GM06990 (cell line): Measurements from ENCODE around the gene CNTNAP2.

ENCODE experiments used
- DNase-seq: peaks from one replicate; pipeline ENCODE4 v3.0.0-alpha.2; 2011; ENCODE audit not compliant: insufficient read length; ENCODE audit errors: extremely low read depth
- H3K27me3 ChIP-seq: replicated peaks from 2 replicates; pipeline ENCODE4 v1.6.0; 2011; ENCODE audit warnings: low read length; ENCODE audit not compliant: control insufficient read depth, insufficient read depth
- H3K36me3 ChIP-seq: 2 replicates; pipeline ENCODE4 v1.5.1; 2011; ENCODE audit warnings: low read length; ENCODE audit not compliant: control insufficient read depth, insufficient read depth
- H3K4me3 ChIP-seq: replicated peaks from 2 replicates; pipeline ENCODE4 v1.5.1; 2011; ENCODE audit warnings: low read depth, mild to moderate bottlenecking, control low read depth, low read length
- TF ChIP-seq, protein P1 (sequence below): IDR thresholded peaks from 2 replicates; pipeline ENCODE4 v1.5.1; 2011; ENCODE audit warnings: low read length, control low read depth, mild to moderate bottlenecking, inconsistent platforms; ENCODE audit not compliant: insufficient read depth, poor library complexity, severe bottlenecking

The CNTNAP2 gene

GRCh38 chr7:146948703-146949102 is 832.1 kb downstream of the CNTNAP2 start:
- TF ChIP-seq, protein P1, sequence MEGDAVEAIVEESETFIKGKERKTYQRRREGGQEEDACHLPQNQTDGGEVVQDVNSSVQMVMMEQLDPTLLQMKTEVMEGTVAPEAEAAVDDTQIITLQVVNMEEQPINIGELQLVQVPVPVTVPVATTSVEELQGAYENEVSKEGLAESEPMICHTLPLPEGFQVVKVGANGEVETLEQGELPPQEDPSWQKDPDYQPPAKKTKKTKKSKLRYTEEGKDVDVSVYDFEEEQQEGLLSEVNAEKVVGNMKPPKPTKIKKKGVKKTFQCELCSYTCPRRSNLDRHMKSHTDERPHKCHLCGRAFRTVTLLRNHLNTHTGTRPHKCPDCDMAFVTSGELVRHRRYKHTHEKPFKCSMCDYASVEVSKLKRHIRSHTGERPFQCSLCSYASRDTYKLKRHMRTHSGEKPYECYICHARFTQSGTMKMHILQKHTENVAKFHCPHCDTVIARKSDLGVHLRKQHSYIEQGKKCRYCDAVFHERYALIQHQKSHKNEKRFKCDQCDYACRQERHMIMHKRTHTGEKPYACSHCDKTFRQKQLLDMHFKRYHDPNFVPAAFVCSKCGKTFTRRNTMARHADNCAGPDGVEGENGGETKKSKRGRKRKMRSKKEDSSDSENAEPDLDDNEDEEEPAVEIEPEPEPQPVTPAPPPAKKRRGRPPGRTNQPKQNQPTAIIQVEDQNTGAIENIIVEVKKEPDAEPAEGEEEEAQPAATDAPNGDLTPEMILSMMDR: no peak
- no peak for DNase-seq
- H3K4me3 ChIP-seq: no peak overlapping the region
- H3K36me3 ChIP-seq: no peaks in the 10 kb centered on the region
- no peaks in the 10 kb centered on the region for H3K27me3 ChIP-seq

DNA sequence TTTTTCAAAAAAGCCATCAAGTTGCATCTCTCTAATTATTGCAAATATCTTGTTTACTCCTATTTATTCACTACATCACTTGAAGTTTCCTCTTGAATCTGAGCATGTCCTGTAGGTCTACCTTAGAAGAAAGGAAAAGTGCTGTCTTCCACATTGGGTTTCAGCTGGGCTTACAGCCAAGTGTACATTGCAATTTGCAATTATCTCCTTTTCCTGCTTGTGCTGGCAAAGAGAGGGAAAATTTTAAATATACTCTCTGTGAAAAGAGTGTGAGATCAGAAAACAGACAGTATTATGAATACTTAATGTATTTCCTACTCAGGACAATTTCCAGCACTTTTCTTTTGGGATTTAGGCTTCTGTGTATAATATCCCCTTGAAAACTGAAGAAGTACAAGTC is 839.7 kb downstream of the CNTNAP2 start:
- H3K27me3 ChIP-seq: no peaks in the 10 kb centered on the region
- no peaks in the 10 kb centered on the region for H3K36me3 ChIP-seq
- no peak overlapping the region for H3K4me3 ChIP-seq
- DNase-seq: no peak
- TF ChIP-seq, protein P1: no peak

DNA sequence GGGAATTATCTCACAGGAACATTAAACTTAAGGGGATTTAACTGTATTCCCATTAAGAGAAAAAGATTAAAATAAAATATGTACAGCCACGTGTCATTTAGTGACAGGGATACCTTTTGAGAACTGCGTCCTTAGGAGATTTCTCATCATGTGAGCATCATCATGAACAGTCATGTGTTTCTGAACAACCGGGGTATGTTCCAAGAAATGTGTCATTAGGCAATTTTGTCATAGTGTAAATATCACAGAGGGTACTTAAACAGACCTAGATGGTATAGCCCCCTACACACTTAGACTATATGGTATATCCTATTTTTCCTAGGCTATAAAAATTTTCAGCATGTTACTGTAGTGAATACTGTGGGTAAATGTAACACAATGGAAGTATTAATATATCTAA is 840.3 kb downstream of the CNTNAP2 start:
- Histone ChIP-seq H3K27me3 (no peaks in the 10 kb centered on the region), H3K4me3 (no peak overlapping the region), H3K36me3 (no peaks in the 10 kb centered on the region)
- DNase-seq: no peak
- TF ChIP-seq, protein P1: no peak

- Histone ChIP-seq H3K27me3 (no peaks in the 10 kb centered on the region), H3K4me3 (no peak overlapping the region), H3K36me3 (no peaks in the 10 kb centered on the region)
- TF ChIP-seq, protein P1: no peak
- no peak for DNase-seq
Observed at GRCh38 chr7:146960773-146961391, 844.3 kb downstream of the CNTNAP2 start.

DNA sequence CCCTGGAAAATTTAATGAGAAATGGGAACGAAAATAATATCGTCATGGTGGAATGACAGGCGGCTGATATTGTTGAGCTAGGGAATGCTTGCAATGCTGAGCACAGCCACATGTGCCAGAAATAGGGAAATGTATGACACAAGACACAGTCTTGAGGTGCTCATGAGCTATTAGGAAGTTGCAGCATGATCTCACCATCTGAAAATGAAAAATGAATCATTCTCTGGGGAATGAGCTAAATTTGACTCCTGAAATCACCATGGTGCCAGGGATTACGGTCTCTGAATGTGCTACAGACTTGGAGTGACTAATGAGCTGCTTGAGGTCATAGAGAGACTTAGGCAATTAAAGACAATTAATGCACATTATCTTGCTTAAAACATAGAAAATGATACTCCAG is 845.0 kb downstream of the CNTNAP2 start:
- TF ChIP-seq, protein P1: no peak
- H3K27me3 ChIP-seq: no peaks in the 10 kb centered on the region
- DNase-seq: no peak
- H3K4me3 ChIP-seq: no peak overlapping the region
- no peaks in the 10 kb centered on the region for H3K36me3 ChIP-seq

DNA sequence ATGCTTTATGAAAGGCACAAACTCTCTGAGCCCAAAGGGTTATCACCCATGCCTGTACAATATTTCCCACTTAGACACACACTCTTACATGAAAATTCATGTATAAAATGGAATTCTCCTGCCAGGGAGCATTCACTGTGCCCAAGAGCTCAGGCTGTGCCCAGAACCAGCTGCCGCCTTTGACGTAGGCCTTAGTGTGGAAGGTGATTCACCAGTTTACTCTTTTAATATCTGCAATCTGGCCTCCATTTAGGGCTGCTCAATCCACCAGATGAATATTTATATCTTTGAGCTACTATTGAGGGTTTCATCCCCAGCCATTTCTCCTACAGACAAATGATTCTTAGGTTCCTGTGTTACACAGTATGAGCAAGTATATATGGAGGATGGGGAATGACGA is 849.7 kb downstream of the CNTNAP2 start:
- DNase-seq: no peak
- Histone ChIP-seq H3K4me3 (no peak overlapping the region), H3K27me3 (no peaks in the 10 kb centered on the region), H3K36me3 (no peaks in the 10 kb centered on the region)
- TF ChIP-seq, protein P1: no peak
